IPS-20b (cell line): ENCODE measurements around the gene POMGNT2.

Source experiments
- H3K27ac ChIP-seq: one replicate; pipeline ENCODE4 v1.5.1; 2013; ENCODE audit warnings: low read length
- H3K27me3 ChIP-seq: 2 replicates; pipeline ENCODE4 v1.6.1; 2013; ENCODE audit warnings: mild to moderate bottlenecking, low read length, inconsistent platforms; ENCODE audit not compliant: insufficient read depth
- H3K36me3 ChIP-seq: 2 replicates; pipeline ENCODE4 v1.6.1; 2013; ENCODE audit warnings: low read depth, mild to moderate bottlenecking, inconsistent platforms, low read length, moderate library complexity; ENCODE audit not compliant: insufficient read depth
- H3K4me1 ChIP-seq: 2 replicates; pipeline ENCODE4 v1.6.1; 2013; ENCODE audit warnings: mild to moderate bottlenecking, control low read depth, inconsistent platforms, low read length, moderate library complexity; ENCODE audit not compliant: insufficient read depth
- H3K4me3 ChIP-seq: 2 replicates; pipeline ENCODE4 v1.5.1; 2013; ENCODE audit warnings: mild to moderate bottlenecking, low read length, inconsistent platforms
- H3K9ac ChIP-seq: 2 replicates; pipeline ENCODE4 v1.6.1; 2013; ENCODE audit warnings: low read depth, mild to moderate bottlenecking, inconsistent platforms, low read length, moderate library complexity
- H3K9me3 ChIP-seq: 2 replicates; pipeline ENCODE4 v1.6.1; 2013; ENCODE audit warnings: mild to moderate bottlenecking, low read depth, low read length, inconsistent platforms; ENCODE audit not compliant: insufficient read depth

The POMGNT2 gene

GRCh38 chr3:43035801-43036365, 70.0 kb downstream of the POMGNT2 start:
- no peak overlapping the region for H3K4me3 ChIP-seq
- H3K4me1 ChIP-seq, result no peaks in the 10 kb centered on the region
- no peaks in the 10 kb centered on the region for H3K36me3 ChIP-seq
- H3K27ac ChIP-seq, result no peak overlapping the region
- no peak overlapping the region for H3K9ac ChIP-seq
- no peaks in the 10 kb centered on the region for H3K9me3 ChIP-seq
- H3K27me3 ChIP-seq, result no peaks in the 10 kb centered on the region

- Histone ChIP-seq H3K27ac (no peak overlapping the region), H3K9ac (no peak overlapping the region), H3K9me3 (no peaks in the 10 kb centered on the region), H3K27me3 (no peaks in the 10 kb centered on the region), H3K36me3 (no peaks in the 10 kb centered on the region), H3K4me3 (no peak overlapping the region), H3K4me1 (no peaks in the 10 kb centered on the region)
Observed at GRCh38 chr3:43034911-43035310, 71.0 kb downstream of the POMGNT2 start.

DNA sequence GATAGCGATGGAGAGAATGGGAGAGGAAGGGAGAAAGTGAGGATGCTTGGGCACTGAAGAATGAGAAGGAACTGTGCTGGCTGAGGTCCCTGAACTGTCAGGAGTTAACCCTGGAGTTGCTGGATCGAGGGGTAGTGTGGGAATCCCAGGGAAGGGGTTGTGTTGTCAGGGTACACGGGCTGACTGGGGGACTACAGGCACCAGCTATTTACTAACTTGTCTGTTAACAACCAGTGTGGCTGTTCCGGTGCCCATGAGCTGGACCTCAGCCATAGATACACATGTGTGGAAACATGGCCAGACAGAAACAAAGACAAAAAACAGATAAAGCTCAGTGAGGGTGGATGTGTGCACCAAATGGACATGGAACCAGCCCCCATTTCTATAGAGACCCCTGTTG, 71.7 kb downstream of the POMGNT2 start:
- H3K9me3 ChIP-seq, result no peaks in the 10 kb centered on the region
- H3K4me3 ChIP-seq, result no peak overlapping the region
- H3K36me3 ChIP-seq, result no peaks in the 10 kb centered on the region
- no peak overlapping the region for H3K9ac ChIP-seq
- no peaks in the 10 kb centered on the region for H3K27me3 ChIP-seq
- no peaks in the 10 kb centered on the region for H3K4me1 ChIP-seq
- no peak overlapping the region for H3K27ac ChIP-seq

DNA sequence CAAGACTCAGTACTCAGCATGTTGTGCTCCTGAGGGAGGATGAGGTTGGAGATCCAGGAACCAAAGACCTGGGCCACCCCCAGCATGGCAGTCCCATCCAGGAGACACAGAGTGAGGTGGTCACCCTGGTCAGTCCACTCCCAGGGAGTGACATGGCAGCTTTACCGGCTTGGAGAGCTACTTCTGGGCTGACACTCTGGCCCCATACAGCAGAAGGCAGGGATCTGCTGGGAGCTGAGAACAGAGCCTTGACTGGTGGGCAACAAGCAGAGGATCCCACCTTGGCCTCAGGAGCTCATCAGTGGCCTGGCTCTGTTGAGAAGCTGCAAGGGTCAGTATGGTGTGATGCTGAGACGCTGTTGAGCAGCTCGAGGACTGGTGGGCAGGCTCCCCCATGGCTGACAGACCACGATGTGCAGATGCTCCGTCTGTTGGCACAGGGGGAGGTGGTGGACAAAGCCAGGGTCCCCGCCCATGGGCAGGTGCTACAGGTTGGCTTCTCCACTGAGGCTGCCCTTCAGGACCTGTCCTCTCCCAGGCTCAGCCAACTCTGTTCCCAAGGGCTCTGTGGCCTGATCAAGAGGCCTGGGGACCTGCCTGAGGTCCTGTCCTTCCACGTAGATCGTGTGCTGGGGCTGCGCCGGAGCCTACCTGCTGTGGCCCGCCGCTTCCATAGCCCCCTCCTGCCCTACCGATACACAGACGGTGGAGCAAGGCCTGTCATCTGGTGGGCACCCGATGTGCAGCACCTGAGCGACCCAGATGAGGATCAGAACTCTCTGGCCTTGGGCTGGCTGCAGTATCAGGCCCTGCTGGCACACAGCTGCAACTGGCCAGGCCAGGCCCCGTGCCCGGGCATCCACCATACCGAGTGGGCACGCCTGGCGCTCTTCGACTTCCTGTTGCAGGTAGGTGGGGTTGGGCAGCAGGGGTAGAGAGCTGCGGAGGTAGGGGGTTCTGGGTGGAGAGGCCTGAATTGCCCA, 72.9 kb downstream of the POMGNT2 start:
- H3K9me3 ChIP-seq, result no peaks in the 10 kb centered on the region
- no peaks in the 10 kb centered on the region for H3K36me3 ChIP-seq
- H3K27ac ChIP-seq, result no peak overlapping the region

DNA sequence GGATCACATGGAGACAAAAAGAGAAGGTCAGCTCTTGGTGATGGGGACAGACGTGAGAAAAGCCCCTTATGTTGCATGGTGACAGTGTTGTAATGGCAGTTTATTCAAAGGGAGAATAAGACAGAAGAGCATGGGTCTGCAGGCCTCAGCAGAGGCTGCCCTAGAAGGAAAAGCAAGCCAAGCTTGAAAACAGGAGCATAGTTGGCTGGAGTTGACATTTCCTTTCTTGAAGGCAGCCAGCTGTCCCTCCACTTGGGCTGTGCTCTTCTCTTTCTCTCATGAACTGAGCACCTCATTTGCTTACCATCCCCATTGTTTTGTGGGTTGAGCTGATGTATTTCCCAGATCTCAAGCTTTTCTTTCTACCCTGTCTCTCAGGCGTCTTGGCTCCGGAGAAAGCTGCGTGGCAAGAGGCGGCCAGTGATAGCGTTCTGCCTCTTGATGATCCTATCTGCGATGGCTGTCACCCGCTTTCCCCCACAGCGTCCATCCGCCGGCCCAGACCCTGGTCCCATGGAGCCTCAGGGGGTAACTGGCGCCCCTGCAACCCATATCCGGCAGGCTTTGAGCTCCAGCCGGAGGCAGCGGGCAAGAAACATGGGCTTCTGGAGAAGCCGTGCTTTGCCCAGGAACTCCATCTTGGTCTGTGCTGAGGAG, 73.9 kb downstream of the POMGNT2 start:
- H3K27ac ChIP-seq, result no peak overlapping the region
- H3K4me3 ChIP-seq, result no peak overlapping the region
- H3K9me3 ChIP-seq, result no peaks in the 10 kb centered on the region
- H3K27me3 ChIP-seq, result no peaks in the 10 kb centered on the region
- H3K4me1 ChIP-seq, result no peaks in the 10 kb centered on the region
- H3K36me3 ChIP-seq, result no peaks in the 10 kb centered on the region
- no peak overlapping the region for H3K9ac ChIP-seq

More for the DNA sequence above, 72.9 kb downstream of the POMGNT2 start:
- no peaks in the 10 kb centered on the region for H3K4me1 ChIP-seq
- H3K9ac ChIP-seq, result no peak overlapping the region
- no peaks in the 10 kb centered on the region for H3K27me3 ChIP-seq
- H3K4me3 ChIP-seq, result no peak overlapping the region

DNA sequence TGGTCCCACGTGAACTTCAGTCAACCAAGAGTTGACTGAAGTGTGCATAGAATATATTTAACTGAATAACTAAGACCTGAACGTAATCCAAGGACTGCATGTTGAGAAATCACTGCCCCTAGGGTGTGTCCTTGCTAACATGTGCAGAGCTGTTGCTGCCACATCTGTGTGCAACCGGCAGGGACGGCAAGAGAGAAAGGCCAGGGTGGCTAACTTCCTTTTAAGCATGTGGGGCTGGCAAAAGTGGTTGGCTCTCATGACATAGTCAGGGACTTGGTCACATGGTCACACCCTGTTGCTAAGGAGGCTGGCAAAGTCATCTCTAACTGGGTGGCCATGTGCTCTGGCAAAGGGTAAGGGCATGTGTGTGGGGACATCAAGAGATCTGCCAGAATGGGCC, 74.4 kb downstream of the POMGNT2 start:
- Histone ChIP-seq H3K9me3 (no peaks in the 10 kb centered on the region), H3K4me1 (no peaks in the 10 kb centered on the region), H3K27me3 (no peaks in the 10 kb centered on the region), H3K9ac (no peak overlapping the region), H3K4me3 (no peak overlapping the region), H3K36me3 (no peaks in the 10 kb centered on the region), H3K27ac (no peak overlapping the region)

GRCh38 chr3:43030162-43030935, 75.5 kb downstream of the POMGNT2 start:
- Histone ChIP-seq H3K9ac (no peak overlapping the region), H3K4me1 (peaks cover 5% of the 10 kb centered on the region), H3K9me3 (no peaks in the 10 kb centered on the region), H3K4me3 (no peak overlapping the region), H3K36me3 (no peaks in the 10 kb centered on the region), H3K27ac (no peak overlapping the region), H3K27me3 (no peaks in the 10 kb centered on the region)
